GM21381 (cell line): ENCODE results near the gene LYAR.
A peak's percentile ranks its signal among the peaks of the same experiment; 100 is the strongest.

Experiments
- ATAC-seq: cut with Tn5 transposase; IDR thresholded peaks from one replicate; pipeline ENCODE4 v1.9.1; 2021; ENCODE audit warnings: mild to moderate bottlenecking, moderate library complexity; ENCODE audit not compliant: unreplicated experiment

LYAR gene

GRCh38 chr4:4317496-4318232 is 27.7 kb upstream of the LYAR start:
- ATAC-seq, result no peak

- no peak for ATAC-seq
These were observed 26.2 kb upstream of the LYAR start for GRCh38 chr4:4316150-4316495.

GRCh38 chr4:4315461-4316149 is 25.7 kb upstream of the LYAR start:
- no peak for ATAC-seq

- no peak for ATAC-seq
These were observed 21.2 kb upstream of the LYAR start for GRCh38 chr4:4311193-4311592.

GRCh38 chr4:4308800-4309441 is 19.0 kb upstream of the LYAR start:
- ATAC-seq, result no peak

GRCh38 chr4:4306920-4307319 is 17.0 kb upstream of the LYAR start:
- ATAC-seq, result no peak

GRCh38 chr4:4302416-4302815 is 12.5 kb upstream of the LYAR start:
- no peak for ATAC-seq

- ATAC-seq, result no peak
These were observed 12.0 kb upstream of the LYAR start for GRCh38 chr4:4302001-4302400.

GRCh38 chr4:4299006-4299405 is 9.1 kb upstream of the LYAR start:
- ATAC-seq, result no peak

- ATAC-seq, result no peak
These were observed 6.4 kb upstream of the LYAR start for GRCh38 chr4:4296283-4296846.

- no peak for ATAC-seq
These were observed 3.3 kb upstream of the LYAR start for GRCh38 chr4:4293279-4293678.

GRCh38 chr4:4289597-4289940 is 385 bp downstream of the LYAR start:
- peak; percentile 11 for ATAC-seq

GRCh38 chr4:4289055-4289454 is 899 bp downstream of the LYAR start:
- ATAC-seq, result no peak

- ATAC-seq, result no peak
These were observed 1.9 kb downstream of the LYAR start for GRCh38 chr4:4288098-4288497.

- no peak for ATAC-seq
These were observed 4.9 kb downstream of the LYAR start for GRCh38 chr4:4284827-4285618.

GRCh38 chr4:4281787-4282186 is 8.2 kb downstream of the LYAR start:
- ATAC-seq, result no peak

- ATAC-seq, result no peak
These were observed 12.4 kb downstream of the LYAR start for GRCh38 chr4:4277531-4277930.

GRCh38 chr4:4274226-4274625 is 15.7 kb downstream of the LYAR start:
- no peak for ATAC-seq

- ATAC-seq, result no peak
These were observed 18.0 kb downstream of the LYAR start for GRCh38 chr4:4271912-4272311.

- no peak for ATAC-seq
These were observed 19.4 kb downstream of the LYAR start for GRCh38 chr4:4270529-4270928.

GRCh38 chr4:4269856-4270255 is 20.1 kb downstream of the LYAR start:
- ATAC-seq, result no peak
